Measurements from ENCODE around the gene FGF9.

FGF9 gene

GRCh38 chr13:21670883-21671619 lies at the start of gene FGF9:
FGF9 (plus strand) TSS chr13:21671073; CDS start chr13:21671913, 840 bp downstream.
- DNase-seq, result peak; percentile 50 to 74

- DNase-seq, result no peak
These were observed 45.5 kb upstream of the FGF9 start for GRCh38 chr13:21625366-21625765.

DNA sequence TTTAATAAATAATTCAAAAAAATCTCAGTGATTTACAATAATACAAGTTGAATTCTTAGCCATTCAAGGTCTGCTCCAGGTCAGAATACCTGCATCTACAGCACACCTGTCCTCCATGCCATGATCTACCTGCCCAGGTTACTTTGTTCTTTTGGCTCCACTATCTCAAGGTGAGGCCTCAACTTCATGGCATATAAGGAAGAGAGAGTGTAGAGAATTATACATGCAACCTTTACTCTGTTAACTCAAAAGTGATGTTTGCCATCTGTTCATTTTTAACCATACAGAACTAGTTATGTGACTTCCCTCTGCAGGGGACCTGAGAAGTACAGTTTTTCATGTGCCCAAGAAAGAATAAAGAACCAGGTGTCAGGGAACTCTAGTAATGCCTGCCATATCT lies 38.7 kb upstream of the FGF9 start:
- no peak for DNase-seq

- DNase-seq, result no peak
These were observed 34.2 kb upstream of the FGF9 start for GRCh38 chr13:21636656-21637055.

DNA sequence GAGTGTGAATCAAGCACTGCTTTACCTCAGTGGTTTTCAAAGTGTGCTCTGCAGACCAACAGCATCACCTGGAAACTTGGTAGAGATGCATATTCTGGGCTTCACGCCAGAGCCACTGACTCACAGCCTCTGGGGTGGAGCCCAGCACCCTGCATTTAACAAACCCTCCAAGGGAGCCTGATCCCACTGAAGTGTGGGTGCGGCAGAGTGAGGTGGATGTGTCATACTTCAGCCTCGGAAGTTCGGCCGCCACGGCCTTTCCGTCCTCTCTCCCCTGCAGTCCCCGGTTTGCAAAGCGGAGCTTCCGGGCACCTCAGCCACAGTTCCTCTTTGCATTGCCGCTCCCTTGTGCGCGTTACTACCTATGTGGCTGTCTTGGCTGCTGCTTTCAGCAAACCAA lies 33.6 kb upstream of the FGF9 start:
- DNase-seq, result no peak

DNA sequence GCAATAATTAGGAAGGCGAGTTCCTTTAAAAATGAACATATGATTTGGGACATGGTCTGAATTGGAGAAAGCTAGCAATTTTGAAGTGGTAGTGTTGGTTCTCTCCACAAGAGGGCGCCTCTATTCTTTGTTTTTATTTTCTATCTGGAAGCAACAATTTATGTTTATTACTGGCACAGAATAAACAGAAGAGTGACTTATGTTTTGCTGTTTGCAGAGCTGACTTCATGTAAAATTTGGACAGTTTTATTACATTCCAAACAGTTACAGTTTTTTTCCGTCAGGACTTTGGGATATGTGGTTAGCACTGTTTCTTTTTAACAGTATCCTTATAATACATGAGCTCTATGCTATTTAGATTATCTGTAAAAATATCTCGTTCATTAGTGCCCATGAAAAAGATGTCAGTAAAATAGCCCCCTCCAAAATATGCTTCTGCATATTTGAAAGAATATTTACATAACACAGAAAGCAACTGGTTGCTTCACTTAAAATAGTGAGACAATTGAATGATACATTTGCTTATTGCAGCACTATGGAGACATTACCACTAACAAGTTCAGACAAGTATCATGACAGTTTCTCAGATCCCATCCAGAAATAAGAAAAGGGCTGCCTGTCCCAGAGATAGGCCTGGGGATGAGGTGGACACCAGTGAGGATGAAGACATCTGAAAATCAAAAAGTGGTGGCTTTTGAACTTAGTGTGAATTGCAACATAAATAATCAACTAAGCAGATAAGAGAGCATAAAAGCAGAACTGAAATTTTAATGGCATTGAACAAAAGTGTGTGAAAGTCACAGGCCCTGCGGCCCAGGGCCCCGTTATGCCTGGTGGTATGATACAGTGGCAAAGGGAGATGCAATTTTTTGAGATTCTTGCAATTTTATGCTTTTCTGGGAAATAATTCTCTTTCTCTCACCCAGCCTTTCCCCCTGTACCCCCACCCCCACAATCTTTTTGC lies 32.3 kb upstream of the FGF9 start:
- peak in 1 of 2 donors; percentile 14 for DNase-seq

DNA sequence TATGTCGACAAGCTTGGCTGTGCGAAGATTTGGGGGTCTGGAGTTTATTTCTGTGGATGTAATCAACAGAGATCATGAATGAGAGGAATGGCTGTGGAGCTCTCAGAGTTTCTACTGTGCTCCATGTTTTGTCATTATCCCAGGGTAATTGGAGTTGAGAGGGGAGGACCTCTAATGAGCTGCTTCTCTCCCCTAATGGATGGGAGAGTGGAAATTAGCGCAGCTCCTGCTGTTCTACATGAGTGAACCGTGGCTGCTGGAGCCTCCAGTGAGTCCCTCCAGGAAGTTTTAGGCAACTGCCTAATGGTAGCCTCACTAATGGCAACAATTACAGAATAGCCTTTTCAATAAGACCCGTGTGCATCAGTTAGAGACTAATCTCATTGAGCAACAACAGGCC lies 31.3 kb upstream of the FGF9 start:
- no peak for DNase-seq

- no peak for DNase-seq
These were observed 29.2 kb upstream of the FGF9 start for GRCh38 chr13:21641629-21642028.

DNA sequence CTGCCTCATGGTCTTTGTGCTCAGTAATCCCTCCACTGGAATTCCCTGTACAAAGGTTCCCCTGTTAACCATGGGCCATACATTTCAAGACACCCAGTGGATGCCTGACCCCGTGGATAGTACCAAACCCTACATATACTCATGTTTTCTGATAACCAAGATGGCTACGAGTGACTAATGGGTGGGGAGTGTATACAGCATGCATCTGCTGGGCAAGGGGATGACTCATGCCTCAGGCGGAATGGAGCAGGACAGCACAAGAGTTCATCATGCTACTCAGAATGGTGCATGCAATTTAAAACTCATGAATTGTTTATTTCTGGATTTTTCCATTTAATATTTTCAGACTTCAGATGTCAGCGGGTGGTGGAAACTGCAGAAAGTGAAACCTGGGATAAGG lies 13.3 kb upstream of the FGF9 start:
- no peak for DNase-seq

GRCh38 chr13:21659087-21659486 lies 11.8 kb upstream of the FGF9 start:
- DNase-seq, result no peak

DNA sequence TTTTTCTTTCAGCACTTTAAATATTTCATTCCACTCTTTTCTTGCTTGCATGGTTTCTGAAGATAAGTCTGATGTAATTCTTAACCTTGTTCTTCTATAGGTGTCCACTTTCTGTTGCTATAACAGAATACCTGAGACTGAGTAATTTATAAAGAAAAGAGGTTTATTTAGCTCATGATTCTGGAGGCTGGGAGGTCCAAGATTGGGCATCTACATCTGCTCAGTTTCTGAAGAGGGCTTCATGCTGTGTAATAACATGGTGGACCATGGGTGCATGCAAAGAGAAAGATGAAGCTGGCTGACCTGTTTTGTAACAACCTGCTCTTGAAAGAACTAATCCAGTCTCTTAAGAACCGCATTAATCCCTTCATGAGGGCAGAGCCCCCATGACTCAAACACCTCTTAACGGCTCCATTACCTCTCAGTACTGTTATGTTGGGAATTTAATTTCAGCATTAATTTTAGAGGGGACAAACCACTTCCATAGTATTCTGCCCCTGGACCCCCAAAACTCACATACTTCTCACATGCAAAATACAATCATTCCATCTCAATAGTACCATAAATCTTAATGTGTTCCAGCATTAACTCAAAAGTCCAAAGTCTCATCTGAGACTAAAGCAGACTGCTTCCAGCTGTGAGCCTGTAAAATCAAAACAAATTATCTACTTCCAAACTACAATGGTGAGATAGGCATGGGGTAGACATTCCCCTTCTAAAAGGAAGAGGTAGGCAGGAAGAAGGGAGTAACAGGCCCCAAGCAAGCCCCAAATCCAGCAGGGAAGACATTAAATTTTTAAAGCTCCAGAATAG lies 9.6 kb upstream of the FGF9 start:
- DNase-seq, result no peak

GRCh38 chr13:21663197-21663596 lies 7.7 kb upstream of the FGF9 start:
- no peak for DNase-seq

GRCh38 chr13:21668732-21669275 lies 2.1 kb upstream of the FGF9 start:
- no peak for DNase-seq

DNA sequence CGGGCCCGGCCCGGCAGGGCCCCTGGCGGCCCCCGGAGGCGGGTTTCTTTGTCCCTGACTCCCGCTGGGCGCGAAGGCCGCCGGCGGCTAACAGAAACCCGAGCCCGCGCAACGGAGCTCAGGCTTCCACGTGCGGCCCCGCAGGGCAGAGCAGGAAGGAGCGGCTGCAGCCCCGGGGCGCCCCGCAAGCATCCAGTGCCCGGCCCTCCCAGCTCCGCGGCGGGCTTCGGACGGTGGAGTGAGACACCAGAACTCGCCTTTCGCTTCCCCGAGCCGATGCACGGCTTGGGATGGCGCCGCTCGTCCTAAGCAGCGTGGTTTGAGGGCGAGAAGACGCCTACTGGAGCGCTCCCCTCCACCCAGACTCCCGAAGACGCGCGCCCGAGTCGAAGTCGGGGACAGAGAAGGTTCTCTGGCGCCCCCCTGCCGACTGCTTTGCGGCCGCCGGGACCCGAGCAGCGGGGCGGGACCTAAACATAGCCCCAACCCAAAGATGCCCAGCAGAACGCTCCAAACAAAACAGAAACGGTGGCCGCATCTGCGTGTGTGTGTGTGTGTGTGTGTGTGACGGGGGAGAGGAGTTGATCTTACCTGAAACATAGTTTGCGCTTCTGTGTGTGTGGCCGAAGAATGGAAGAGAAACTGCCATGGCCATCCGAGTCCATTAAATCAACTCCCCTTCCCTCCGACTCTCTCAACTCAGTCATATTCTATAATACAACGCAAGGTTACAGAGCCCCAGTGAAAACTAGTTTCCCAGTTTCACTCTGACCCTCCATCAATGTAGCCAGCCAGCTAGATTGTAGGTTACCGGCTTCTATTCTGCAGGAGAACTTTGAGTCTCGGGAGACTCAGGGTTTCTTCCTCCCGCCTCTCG lies 629 bp upstream of the FGF9 start:
- peak in 1 of 2 donors; percentile 33 for DNase-seq

DNA sequence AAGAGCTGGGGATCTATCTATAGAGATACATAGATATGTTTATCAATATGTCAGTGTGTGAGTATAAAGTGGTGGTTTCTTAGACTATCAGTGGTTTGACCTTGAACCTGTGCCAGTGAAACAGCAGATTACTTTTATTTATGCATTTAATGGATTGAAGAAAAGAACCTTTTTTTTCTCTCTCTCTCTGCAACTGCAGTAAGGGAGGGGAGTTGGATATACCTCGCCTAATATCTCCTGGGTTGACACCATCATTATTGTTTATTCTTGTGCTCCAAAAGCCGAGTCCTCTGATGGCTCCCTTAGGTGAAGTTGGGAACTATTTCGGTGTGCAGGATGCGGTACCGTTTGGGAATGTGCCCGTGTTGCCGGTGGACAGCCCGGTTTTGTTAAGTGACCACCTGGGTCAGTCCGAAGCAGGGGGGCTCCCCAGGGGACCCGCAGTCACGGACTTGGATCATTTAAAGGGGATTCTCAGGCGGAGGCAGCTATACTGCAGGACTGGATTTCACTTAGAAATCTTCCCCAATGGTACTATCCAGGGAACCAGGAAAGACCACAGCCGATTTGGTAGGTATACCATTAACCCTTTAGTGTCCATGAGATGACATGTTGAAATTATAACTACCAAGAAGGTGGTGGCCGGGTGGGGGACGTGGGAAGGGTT lies 880 bp downstream of the FGF9 start:
- no peak for DNase-seq

DNA sequence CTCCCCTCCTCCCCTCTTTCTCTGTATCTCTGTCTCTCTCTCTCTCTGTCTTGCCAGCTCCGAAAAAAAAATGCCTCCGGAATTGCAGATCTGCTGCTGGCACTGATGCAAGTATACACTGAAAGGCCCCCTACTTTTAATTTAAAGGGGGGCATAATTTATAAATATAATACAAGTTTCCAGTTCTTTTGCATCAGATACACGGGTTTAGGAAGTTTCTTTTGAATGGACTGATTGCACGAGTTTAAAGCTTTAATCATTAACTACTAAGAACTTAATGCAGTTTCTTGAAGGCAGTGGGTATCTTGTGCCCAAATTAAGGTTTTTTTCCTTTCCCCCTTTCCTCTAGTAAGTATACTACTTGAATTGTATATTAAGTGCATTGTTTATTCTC lies 1.4 kb downstream of the FGF9 start:
- no peak for DNase-seq

DNA sequence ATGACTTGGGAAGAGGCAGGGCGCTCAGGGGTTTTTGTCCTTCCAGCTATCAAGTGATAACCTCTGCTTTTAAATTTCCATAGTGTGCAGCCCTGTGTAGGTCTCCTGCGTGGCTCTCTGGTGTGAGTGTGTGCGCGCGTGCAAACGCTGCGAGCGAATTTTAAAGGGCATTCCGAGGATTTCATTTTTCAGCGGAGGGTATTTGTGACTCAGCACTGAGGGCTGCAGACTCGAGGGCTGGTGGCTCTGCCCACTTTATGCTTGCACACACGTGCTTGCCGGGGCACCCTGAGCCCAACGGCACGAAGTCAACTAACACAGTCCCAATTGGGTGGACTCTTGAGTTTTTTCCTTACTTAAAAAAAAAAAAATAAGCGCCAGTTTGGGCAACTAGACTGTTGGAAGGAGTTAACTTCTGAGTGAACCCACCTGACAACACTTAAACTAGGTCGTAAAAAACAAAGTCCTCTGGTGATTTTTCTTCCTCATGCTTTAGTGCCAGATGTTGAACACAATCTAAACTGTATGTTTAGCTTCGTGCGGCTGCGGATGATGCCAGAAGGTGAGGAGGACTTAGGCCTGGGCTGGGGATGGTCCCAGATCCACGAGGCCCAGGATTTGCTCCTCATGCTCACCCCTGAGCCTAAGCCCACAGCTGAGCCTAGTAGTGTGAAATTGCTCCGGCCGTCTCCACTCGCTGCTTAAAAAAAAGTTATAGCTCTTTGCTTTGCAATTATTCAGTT lies 2.1 kb downstream of the FGF9 start:
- no peak for DNase-seq

- DNase-seq, result no peak
These were observed 2.6 kb downstream of the FGF9 start for GRCh38 chr13:21673539-21673788.

DNA sequence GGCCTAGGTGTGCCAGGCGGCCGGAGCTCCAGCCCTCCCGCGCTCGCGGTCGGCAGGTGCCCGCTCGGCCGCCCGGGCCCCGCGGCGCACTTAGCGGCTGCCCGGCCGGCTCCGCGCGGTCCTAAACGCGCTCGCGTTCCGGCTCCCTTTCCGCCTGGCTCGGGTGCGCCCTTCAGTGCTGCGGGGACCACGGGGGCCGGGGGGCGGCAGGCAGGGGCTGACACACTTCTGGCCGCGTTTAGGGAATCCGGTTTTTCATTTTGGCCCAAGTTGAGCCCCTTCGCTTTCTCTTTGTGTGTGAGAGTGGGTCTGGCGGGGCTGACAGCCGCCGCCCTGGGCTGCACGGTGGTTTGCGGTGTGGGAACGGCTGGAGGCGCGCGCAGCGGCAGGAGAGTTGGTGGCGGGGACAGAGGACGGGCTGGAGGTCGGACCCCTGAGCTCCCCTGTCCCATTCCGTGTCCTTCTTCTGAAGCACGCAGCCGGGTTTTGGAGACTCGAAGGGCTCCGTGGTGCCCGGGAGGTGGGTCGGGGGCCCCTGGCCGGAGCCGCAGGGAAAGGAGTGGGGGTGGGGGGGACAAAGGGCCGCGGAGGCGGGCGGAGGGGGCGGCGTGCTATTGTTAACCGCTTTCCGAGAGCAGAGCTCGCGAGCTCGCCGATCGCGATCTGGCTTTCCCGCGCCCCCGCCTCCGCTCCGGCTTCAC lies 3.1 kb downstream of the FGF9 start:
- DNase-seq, result no peak

GRCh38 chr13:21674490-21675009 lies 3.7 kb downstream of the FGF9 start:
- DNase-seq, result no peak

All from hippocampal formation (tissue), 2 donors.